Fibroblast of lung (primary cell): ENCODE measurements around the gene MYH10.

Experiments used
- CTCF ChIP-seq, 2 donors: IDR thresholded peaks in 1 of 2; conservative IDR thresholded peaks in 1 of 2; 1 replicate in 1 of 2; 2 replicates in 1 of 2; pipeline ENCODE4 v1.5.1; 2011 to 2012; ENCODE audit warnings: low read length in 2 of 2, control low read depth in 1 of 2, inconsistent platforms in 1 of 2, low read depth in 1 of 2, mild to moderate bottlenecking in 1 of 2
- EZH2 ChIP-seq: IDR thresholded peaks from 2 replicates; pipeline ENCODE4 v1.5.1; 2012; ENCODE audit warnings: low read length, control low read depth, mild to moderate bottlenecking; ENCODE audit errors: missing control alignments

GRCh38 chr17:8482546-8482945 is 148.0 kb downstream of the MYH10 start:
- no peak for TF ChIP-seq CTCF (conservative IDR thresholded peaks at IDR 0.05 in 1 of 2, IDR thresholded peaks at IDR 0.05 in 1 of 2; ENCODE audit: low read depth in 1 of 2, low read length in 2 of 2)
- TF ChIP-seq EZH2: no peak
